DMS 273 (cell line): ENCODE data around the gene EP400.

Experiments
- DNase-seq: peaks from one replicate; lab custom pipeline; 2025; ENCODE audit not compliant: unreplicated experiment; lab: John Stamatoyannopoulos, UW

The EP400 gene

DNA sequence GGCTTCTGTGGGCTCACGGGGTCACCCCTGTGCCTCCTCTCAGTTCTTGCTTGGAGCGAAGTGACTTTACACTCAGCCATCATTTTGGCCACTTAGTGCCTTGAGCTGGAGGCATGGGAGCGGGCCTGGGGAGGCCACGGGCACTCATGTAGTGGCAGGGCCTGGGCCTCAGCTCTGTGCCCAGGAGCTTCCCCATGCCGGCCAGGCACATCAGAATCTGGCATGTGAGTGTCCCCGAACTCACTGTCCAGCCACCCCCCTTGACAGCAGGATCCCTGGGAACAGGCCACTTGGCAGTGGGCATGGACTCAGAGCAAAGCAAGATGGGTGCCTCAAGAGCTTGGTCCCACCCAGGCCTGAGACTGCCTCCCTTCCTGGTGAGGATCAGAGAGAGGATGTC is 164.9 kb downstream of the EP400 start:
- DNase-seq, result no peak

DNA sequence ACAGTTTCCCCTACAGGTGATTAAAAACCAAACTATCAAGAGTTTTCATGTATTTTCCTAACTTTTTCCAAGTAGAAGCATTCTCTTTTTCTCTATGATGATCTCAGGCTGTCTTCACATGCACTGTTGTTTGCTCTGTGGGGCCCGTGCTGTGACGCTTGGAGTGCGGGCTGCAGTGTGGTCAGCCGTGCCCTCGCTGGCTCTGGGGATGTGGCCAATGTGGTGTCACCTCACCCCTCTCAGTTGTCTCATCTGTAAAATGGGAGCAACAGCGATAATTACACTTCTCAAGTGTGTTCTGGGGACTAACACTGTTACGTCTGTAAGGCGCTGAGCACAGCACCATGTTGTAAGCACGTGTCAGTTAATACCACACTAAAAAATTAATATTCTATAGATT is 165.8 kb downstream of the EP400 start:
- DNase-seq, result no peak

DNA sequence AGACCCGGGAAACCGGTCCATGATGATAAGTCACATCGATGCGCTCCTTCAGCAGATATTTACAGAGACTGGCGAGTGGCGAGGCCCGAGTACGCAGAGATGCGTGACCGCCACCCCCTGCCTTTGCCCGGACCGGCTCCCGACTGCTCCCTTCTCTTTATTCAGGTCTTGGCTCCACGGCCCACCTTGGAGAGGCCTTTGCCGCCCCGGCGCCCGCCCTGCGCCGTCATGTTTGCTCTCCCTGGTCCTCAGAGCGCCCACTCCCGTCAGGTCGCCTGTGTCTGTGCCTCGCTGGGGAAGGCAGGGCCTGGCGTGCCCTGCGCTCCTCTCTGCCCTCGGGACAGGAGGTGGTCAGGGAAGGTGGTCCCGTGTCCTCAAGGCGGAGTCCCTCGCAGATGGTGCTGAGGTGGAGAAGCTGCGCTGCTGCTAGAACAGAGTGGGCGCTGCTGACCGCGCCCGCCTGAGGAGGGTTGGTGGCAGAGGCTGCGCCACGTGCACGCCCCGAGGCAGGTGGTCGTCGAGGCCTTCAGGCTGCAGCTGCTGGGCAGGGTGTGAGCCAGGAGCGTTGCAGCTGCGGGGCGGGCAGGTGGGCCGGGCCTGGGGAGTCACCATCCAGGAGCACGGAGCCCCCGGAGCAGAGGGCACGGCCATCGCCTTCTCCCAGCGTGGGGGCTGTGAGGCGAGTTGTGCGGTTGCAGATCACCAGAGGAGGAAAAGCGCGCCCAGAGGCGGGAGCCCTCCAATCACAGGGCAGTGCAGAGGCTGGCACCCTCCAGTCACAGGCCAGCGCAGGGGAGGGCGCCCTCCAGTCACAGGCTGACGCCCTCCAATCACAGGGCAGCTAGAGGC is 167.2 kb downstream of the EP400 start:
- no peak for DNase-seq

DNA sequence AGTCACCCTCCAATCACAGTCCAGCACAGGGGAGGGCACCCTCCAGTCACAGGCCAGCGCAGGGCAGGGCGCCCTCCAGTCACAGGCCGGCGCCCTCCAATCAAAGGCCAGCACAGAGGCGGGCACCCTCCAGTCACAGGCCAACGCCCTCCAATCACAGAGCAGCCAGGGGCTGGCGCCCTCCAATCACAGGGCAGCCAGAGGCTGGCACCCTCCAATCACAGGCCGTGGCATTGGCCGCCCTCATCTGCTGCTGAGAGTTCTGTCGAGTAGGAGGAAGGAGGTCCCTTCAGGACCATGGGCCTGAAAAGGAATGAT is 167.8 kb downstream of the EP400 start:
- no peak for DNase-seq

DNA sequence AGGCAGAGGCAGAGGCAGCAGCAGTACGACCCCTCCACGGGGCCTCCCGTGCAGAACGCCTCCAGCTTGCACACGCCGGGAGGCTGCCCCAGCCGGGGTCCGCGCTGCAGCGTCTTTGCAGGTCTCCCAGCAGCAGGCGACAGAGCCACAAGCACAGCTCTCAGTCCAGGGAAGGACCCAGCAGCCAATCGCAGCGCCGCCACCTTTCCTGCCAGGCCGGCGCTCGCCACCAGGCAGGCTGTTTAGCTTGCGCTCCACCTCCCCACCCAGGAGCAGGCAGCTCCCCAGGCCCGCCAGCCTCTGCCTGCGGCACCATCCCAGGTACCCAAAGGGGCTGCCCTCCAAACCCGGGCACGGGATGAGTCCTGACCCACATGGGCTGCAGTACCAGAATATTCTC is 169.1 kb downstream of the EP400 start:
- no peak for DNase-seq

DNA sequence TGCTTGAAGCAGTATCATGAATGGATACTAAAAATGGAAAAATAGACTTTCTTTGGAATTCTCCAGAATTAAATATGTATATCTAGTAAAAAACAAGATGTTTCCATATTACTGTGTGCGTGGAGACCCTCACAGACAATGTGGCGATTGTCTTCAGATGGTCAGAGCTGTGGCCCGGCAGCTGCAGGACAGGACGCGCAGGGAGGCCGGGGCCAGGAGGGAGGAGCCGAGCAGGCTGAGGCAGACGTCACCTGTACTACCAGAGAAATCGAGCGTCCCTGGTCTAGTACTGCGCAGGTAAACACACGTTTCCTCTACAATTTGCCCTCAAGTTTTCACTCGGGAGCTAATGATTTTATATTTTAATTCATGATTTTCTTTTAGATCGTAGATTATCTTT is 171.5 kb downstream of the EP400 start:
- no peak for DNase-seq

DNA sequence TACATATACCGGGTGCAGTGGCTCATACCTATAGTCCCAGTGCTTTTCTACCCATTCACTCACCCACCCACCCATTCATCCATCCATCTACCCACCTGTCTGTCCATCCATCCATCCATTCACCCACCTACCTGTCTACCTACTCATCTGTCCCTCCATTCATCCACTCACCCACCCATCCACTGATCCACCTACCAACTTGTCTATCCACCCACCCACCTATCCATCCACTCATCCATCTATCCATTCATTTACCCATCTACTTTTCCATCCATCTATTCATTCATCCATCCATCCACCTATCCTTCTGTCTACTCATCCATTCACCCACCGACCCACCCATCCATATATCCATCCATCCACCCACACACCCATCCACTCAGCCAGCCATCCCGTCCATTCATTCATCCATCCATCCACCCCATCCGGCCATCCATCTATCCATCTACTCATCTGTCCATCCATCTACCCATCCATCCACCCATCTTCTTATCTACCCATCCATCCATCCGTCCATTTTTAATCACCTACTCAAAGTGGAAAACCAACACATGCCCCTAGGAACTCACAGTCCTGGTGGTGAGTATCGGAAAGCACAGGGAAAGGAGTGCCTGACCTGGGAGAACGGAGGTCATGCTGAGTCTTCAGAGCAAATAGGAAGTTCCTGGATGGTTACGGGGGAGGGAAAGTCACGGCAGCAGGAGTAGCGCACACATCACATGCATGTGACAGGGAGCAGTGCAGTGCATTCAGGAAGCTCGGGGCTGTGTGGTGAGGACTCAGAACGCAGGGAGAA is 174.4 kb downstream of the EP400 start:
- DNase-seq, result no peak

DNA sequence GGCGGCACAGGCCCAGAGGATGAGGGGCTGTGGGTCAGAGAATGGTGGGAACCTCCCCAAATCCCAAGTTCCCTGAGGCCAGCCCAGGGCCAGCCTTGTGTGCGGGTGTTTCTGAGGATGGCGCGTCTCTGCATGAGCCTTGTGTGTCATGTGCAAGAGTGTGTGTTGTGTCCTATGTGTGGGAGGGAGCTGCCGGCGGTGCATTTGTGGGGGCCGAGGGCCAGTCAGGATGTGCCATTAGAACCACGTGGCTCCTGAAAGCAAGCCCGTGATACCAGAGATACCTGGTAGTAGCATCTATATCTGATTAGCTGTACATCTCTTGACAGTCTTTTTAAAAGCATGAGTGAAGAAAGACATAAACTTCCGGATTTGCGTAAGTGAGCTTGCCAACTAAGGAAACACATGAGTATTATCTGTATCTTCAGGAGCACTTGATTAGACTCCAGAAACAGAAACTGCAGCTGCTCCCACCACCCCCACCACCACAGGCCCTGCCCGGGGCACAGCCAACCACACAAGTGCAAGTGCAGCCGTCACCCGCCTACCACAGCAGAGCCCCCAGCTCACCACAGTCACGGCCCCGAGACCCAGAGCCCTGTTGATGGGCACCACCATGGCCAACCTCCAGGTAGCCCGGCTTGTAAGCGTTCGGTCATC is 175.2 kb downstream of the EP400 start:
- DNase-seq, result no peak

DNA sequence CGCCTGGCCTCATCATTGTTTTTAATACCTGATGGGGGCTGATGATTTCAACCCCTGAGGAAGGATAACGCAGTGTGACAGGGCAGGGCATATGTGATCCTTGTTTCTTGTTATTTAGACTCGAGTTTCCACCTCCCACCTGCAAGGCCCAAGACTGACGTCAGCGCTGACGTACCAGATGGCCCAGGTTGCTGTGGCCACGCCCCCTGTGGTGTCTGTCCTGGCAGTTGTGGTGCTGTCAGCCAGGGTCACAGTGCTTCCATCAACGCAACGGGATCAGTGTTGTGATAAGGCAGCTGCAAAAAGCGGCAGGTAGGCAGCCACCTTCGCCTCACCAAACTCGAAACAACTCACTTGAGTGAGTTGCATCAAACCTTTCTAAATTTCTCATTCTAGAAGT is 176.0 kb downstream of the EP400 start:
- no peak for DNase-seq

DNA sequence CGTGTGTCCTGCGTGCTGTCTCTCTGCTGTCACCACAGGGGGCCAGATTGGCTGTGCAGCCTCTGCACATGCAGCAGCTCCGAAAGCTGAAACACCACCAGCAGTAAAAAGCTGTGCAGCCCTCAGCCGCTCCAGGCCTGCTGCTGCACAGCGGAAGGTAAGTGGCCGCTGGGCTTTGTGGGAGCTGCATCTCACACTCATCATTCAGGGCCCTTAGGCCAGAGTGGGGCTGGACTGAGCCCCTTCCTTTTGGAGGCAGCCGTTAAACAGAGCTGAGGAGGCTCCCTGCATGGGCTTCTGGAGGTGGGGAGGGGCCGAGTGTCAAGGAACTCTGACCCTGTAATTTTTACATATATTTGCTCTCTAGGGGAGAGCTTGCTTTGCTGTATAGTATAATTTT is 177.3 kb downstream of the EP400 start:
- DNase-seq, result no peak

DNA sequence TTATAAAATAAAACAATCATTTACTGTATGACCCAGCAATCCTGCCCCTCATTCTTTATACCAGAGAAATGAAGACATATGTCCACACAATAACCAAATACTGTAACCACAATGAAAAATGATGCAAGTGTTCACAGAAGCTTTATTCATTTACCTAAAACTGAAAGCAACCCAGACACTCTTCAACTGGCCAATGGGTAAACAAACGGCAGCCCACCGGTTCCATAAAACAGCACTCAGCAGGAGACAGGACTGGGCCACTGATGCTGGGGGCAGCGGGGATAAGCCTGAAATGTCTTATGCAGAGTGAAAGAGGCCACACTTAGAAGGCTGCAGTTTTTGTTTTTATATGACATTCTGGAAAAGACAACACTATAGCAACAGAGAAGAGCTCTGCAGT is 179.3 kb downstream of the EP400 start:
- DNase-seq, result no peak

DNA sequence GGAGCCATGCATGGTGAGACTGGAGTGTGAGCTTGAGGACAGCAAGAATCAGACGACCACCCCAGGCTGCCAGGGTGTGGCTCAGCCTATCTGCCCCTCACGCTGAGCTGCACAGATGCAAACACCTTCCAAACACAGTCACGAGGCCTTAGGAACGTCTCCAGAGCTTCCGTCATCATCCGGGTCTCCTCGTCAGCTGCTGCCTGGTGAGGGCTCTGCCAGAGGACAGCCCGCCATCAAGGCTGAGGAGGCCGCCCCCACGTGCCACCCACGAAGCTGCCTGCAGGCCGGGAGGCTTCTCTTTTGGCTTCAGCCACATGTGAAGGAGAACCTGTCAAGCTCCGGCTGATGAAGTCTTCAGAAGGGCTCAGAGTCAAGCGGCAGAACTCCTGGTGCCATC is 180.9 kb downstream of the EP400 start:
- DNase-seq, result no peak
